H9 (cell line): ENCODE data around the gene SF3B3. TPM values are rescaled to one million over a fixed set of nuclear protein-coding genes. Genes with fewer than 3 reads are reported as not detected.

Experiments
- DNase-seq: peaks from one replicate; pipeline ENCODE4 v3.0.0-alpha.2; 2017
- H2AFZ ChIP-seq: one replicate; pipeline ENCODE4 v1.6.1; 2013; ENCODE audit warnings: mild to moderate bottlenecking, low read length, control low read depth, moderate library complexity
- H2AK5ac ChIP-seq: 2 replicates; pipeline ENCODE4 v1.6.1; 2013; ENCODE audit warnings: low read length, control low read depth, mixed read lengths; ENCODE audit not compliant: insufficient read length
- H2BK120ac ChIP-seq: one replicate; pipeline ENCODE4 v1.6.1; 2013; ENCODE audit warnings: low read depth, mild to moderate bottlenecking, low read length, control low read depth, inconsistent platforms; ENCODE audit not compliant: poor library complexity, severe bottlenecking
- H2BK12ac ChIP-seq: 2 replicates; pipeline ENCODE4 v1.6.1; 2013; ENCODE audit warnings: low read length, control low read depth, mixed read lengths, low read depth; ENCODE audit not compliant: insufficient read length
- H2BK15ac ChIP-seq: 2 replicates; pipeline ENCODE4 v1.6.1; 2013; ENCODE audit warnings: low read depth, low read length, control low read depth
- H2BK20ac ChIP-seq: one replicate; pipeline ENCODE4 v1.6.1; 2013; ENCODE audit warnings: low read depth, mild to moderate bottlenecking, low read length, control low read depth, inconsistent platforms; ENCODE audit not compliant: poor library complexity, severe bottlenecking
- H2BK5ac ChIP-seq: 2 replicates; pipeline ENCODE4 v1.6.1; 2013; ENCODE audit warnings: low read length, control low read depth, mixed read lengths; ENCODE audit not compliant: insufficient read length
- H3K14ac ChIP-seq: 2 replicates; pipeline ENCODE4 v1.6.1; 2013; ENCODE audit warnings: low read length, control low read depth; ENCODE audit not compliant: insufficient read depth
- H3K18ac ChIP-seq: 2 replicates; pipeline ENCODE4 v1.6.1; 2013; ENCODE audit warnings: low read depth, mild to moderate bottlenecking, mixed read lengths, low read length, control low read depth; ENCODE audit not compliant: insufficient read length
- H3K23ac ChIP-seq: 2 replicates; pipeline ENCODE4 v1.6.1; 2013; ENCODE audit warnings: low read length, control low read depth, mixed read lengths, low read depth; ENCODE audit not compliant: insufficient read length
- H3K23me2 ChIP-seq: 2 replicates; pipeline ENCODE4 v1.6.1; 2013; ENCODE audit warnings: low read depth, mild to moderate bottlenecking, mixed read lengths, low read length, control low read depth; ENCODE audit not compliant: insufficient read length, poor library complexity, severe bottlenecking
- H3K27ac ChIP-seq: 2 replicates; pipeline ENCODE4 v1.5.1; 2013; ENCODE audit warnings: low read length, control low read depth, mixed read lengths, low read depth; ENCODE audit not compliant: insufficient read length
- H3K27me3 ChIP-seq: 2 replicates; pipeline ENCODE4 v1.6.1; 2013; ENCODE audit warnings: low read length, control low read depth, inconsistent platforms; ENCODE audit not compliant: insufficient read depth
- H3K4ac ChIP-seq: 2 replicates; pipeline ENCODE4 v1.6.1; 2013; ENCODE audit warnings: low read depth, mild to moderate bottlenecking, control low read depth, inconsistent platforms, low read length, moderate library complexity
- H3K4me1 ChIP-seq: 2 replicates; pipeline ENCODE4 v1.6.1; 2013; ENCODE audit warnings: low read length, control low read depth, inconsistent platforms; ENCODE audit not compliant: insufficient read depth
- H3K4me2 ChIP-seq: 2 replicates; pipeline ENCODE4 v1.6.1; 2013; ENCODE audit warnings: low read length, control low read depth, mixed read lengths; ENCODE audit not compliant: insufficient read length, insufficient read depth
- H3K56ac ChIP-seq: 2 replicates; pipeline ENCODE4 v1.6.1; 2013; ENCODE audit warnings: low read depth, mild to moderate bottlenecking, mixed read lengths, low read length, control low read depth; ENCODE audit not compliant: insufficient read length
- H3K79me1 ChIP-seq: 2 replicates; pipeline ENCODE4 v1.6.1; 2013; ENCODE audit warnings: low read depth, mild to moderate bottlenecking, moderate library complexity, low read length, control low read depth, inconsistent platforms; ENCODE audit not compliant: insufficient read depth, poor library complexity, severe bottlenecking
- H3K79me2 ChIP-seq: 2 replicates; pipeline ENCODE4 v1.6.1; 2013; ENCODE audit warnings: low read length, control low read depth, inconsistent platforms; ENCODE audit not compliant: insufficient read depth
- H3K9ac ChIP-seq: 2 replicates; pipeline ENCODE4 v1.6.1; 2013; ENCODE audit warnings: low read length, control low read depth, mixed read lengths; ENCODE audit not compliant: insufficient read length; ENCODE audit errors: extremely low read depth
- H3K9me3 ChIP-seq: one replicate; pipeline ENCODE4 v1.6.1; 2013; ENCODE audit warnings: low read depth, low read length, inconsistent platforms; ENCODE audit not compliant: control insufficient read depth
- H3T11ph ChIP-seq: one replicate; pipeline ENCODE4 v1.6.1; 2013; ENCODE audit warnings: mild to moderate bottlenecking, low read length, control low read depth, inconsistent platforms
- H4K20me1 ChIP-seq: one replicate; pipeline ENCODE4 v1.6.1; 2013; ENCODE audit not compliant: control insufficient read depth, insufficient read length, insufficient read depth
- H4K5ac ChIP-seq: 2 replicates; pipeline ENCODE4 v1.6.1; 2013; ENCODE audit warnings: low read depth, mild to moderate bottlenecking, mixed read lengths, low read length, control low read depth; ENCODE audit not compliant: insufficient read length
- H4K8ac ChIP-seq: replicated peaks from 2 replicates; pipeline ENCODE4 v1.6.1; 2013; ENCODE audit warnings: low read length, control low read depth, mixed read lengths, low read depth; ENCODE audit not compliant: insufficient read length
- H4K91ac ChIP-seq: 2 replicates; pipeline ENCODE4 v1.6.1; 2013; ENCODE audit warnings: low read depth, mild to moderate bottlenecking, moderate library complexity, mixed read lengths, low read length, control low read depth; ENCODE audit not compliant: insufficient read length
- H3K27ac Mint-ChIP-seq, 3 experiments: 2 replicates in 2 of 3; 3 replicates in 1 of 3; pipeline ENCODE4 v1.8.0; 2020 to 2021; ENCODE audit warnings: mixed read lengths in 3 of 3, mild to moderate bottlenecking in 1 of 3, moderate library complexity in 1 of 3
- H3K27me3 Mint-ChIP-seq: 2 replicates; pipeline ENCODE4 v1.8.0; 2021; ENCODE audit warnings: low read depth, mild to moderate bottlenecking, moderate library complexity, mixed read lengths
- H3K36me3 Mint-ChIP-seq, 3 experiments: 2 replicates in 2 of 3; 3 replicates in 1 of 3; pipeline ENCODE4 v1.8.0; 2020 to 2021; ENCODE audit warnings: low read depth in 3 of 3, mixed read lengths in 3 of 3; ENCODE audit not compliant: insufficient read depth in 1 of 3
- H3K4me1 Mint-ChIP-seq, 2 experiments: 2 replicates each; pipeline ENCODE4 v1.8.0; 2020; ENCODE audit warnings: mixed read lengths in 2 of 2
- H3K4me3 Mint-ChIP-seq, 2 experiments: 2 replicates in 1 of 2; 3 replicates in 1 of 2; pipeline ENCODE4 v1.8.0; 2020 to 2021; ENCODE audit warnings: mild to moderate bottlenecking in 2 of 2, mixed read lengths in 2 of 2, moderate library complexity in 1 of 2
- H3K9me3 Mint-ChIP-seq, 2 experiments: 2 replicates in 1 of 2; 3 replicates in 1 of 2; pipeline ENCODE4 v1.8.0; 2020; ENCODE audit warnings: mild to moderate bottlenecking in 2 of 2, mixed read lengths in 2 of 2, moderate library complexity in 1 of 2
- WGBS: extraction: QIAGEN DNeasy Blood & Tissue Kit; methylation state at CpG from one replicate; pipeline ENCODE4 v1.1.7; 2013; ENCODE audit warnings: missing lambda C conversion rate, low lambda C conversion rate, mixed read lengths; ENCODE audit not compliant: insufficient read length; ENCODE audit errors: extremely low coverage; 5-methylcytosine and 5-hydroxymethylcytosine counted together
- total RNA-seq: library from RNA; stranded (reverse); gene quantifications from 2 replicates; pipeline ENCODE4 v1.2.1, GENCODE V29; 2021
- TF ChIP-seq, protein P1 (sequence below): fragments of 200-600 bp; sonication (generic); conservative IDR thresholded peaks from 3 replicates; pipeline ENCODE4 v1.8.0; 2021; ENCODE audit warnings: antibody characterized with exemption, mild to moderate bottlenecking

Gene SF3B3
- total RNA-seq, 1 experiment from 2014 or later, result 493 TPM

DNA sequence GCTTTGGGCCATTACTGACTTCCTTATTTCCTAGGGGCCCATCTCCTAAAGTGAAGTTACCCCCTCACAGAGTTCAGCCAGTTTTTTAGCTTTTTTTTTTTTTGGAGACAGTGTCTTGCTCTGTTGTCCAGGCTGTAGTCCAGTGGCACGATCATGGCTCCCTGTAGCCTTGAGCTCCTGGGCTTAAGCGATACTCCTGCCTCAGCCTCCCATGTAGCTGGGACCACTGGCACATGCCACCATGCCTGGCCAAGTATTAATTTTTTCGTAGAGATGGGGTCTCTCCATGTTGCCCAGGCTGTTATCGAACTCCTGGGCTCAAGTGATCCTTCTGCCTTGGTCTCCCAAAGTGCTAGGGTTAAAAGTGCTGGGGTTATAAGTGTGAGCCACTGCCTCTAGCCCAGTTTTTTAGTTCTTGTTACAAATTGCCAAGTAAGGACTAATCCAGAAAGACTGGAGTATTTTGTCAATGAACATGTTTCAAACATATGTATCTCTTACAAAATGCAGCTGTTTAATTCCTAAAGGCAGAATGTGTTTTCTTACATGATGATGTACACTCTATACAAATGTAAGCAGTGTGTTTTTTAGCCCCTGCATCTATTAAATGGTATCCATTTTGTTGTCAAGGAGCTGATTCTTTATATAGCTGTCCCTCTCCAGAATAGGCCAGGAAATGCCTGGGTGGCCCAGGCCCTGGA lies 73.7 kb downstream of the SF3B3 start:
- Histone ChIP-seq H2BK20ac (no peak overlapping the region), H3K4me2 (no peak overlapping the region), H3K56ac (no peak overlapping the region), H3K79me2 (no peaks in the 10 kb centered on the region; the same call in 1 of the 2 replicates), H3K14ac (no peak overlapping the region), H2AK5ac (no peak overlapping the region), H3K9ac (no peak overlapping the region), H3T11ph (no peak overlapping the region), H3K27me3 (no peaks in the 10 kb centered on the region), H3K79me1 (no peaks in the 10 kb centered on the region), H3K27ac (no peak overlapping the region), H2BK120ac (no peak overlapping the region), H2BK5ac (no peak overlapping the region), H3K4me1 (no peaks in the 10 kb centered on the region), H2BK15ac (no peak overlapping the region), H2AFZ (no peak overlapping the region), H3K4ac (no peak overlapping the region), H4K20me1 (no peaks in the 10 kb centered on the region), H4K8ac (no peak overlapping the region), H4K91ac (no peak overlapping the region), H3K9me3 (no peaks in the 10 kb centered on the region), H3K18ac (no peak overlapping the region), H3K23me2 (no peaks in the 10 kb centered on the region), H2BK12ac (no peak overlapping the region), H3K23ac (no peak overlapping the region), H4K5ac (no peak overlapping the region)
- TF ChIP-seq, protein P1, sequence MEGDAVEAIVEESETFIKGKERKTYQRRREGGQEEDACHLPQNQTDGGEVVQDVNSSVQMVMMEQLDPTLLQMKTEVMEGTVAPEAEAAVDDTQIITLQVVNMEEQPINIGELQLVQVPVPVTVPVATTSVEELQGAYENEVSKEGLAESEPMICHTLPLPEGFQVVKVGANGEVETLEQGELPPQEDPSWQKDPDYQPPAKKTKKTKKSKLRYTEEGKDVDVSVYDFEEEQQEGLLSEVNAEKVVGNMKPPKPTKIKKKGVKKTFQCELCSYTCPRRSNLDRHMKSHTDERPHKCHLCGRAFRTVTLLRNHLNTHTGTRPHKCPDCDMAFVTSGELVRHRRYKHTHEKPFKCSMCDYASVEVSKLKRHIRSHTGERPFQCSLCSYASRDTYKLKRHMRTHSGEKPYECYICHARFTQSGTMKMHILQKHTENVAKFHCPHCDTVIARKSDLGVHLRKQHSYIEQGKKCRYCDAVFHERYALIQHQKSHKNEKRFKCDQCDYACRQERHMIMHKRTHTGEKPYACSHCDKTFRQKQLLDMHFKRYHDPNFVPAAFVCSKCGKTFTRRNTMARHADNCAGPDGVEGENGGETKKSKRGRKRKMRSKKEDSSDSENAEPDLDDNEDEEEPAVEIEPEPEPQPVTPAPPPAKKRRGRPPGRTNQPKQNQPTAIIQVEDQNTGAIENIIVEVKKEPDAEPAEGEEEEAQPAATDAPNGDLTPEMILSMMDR, result no peak
- Mint-ChIP-seq H3K9me3 (no peaks in the 10 kb centered on the region), H3K27ac (no peak overlapping the region), H3K4me1 (no peaks in the 10 kb centered on the region; a peak in 1 of 4 replicates), H3K36me3 (no peaks in the 10 kb centered on the region), H3K4me3 (no peak overlapping the region), H3K27me3 (peaks cover 13% of the 10 kb centered on the region)
- no peak for DNase-seq
- no CpG with 5 or more reads among the region's 4 CpGs for whole genome bisulfite sequencing
